ENCODE results near the gene PITPNC1.

DNA sequence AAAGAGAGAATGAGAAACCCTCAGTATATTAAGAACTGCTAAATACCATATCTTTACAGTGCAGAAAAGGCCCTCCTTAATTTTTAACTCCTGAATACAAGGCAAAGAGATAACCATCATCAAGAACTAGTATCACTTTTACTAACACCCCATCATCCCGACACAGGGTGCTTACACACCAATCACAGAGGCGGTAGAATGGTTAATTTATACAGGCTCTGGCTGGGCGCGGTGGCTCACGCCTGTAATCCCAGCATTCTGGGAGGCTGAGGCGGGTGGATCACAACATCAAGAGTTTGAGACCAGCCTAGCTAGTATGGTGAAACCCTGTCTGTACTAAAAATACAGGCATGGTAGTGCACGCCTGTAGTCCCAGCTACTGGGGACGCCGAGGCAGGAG, 14.9 kb upstream of the PITPNC1 start:
- TF ChIP-seq EZH2phosphoT487 (IDR thresholded peaks at IDR 0.05; ENCODE audit: insufficient read depth, low read depth) (no peak), EZH2 (IDR thresholded peaks at IDR 0.05; ENCODE audit: insufficient read depth, poor library complexity, severe bottlenecking) (no peak)

All from GM23248 (cell line).